Left lobe of liver (tissue), 2 donors: Measurements from ENCODE around the gene GRAMD2B. TPM values are rescaled to one million over a fixed set of nuclear protein-coding genes. Genes with fewer than 3 reads are reported as not detected.
"Not testable (repeated sequence)": the region's sequence is repeated elsewhere in the genome, so short reads cannot be mapped to it uniquely, and the experiment has no call there.

Source experiments
- ATAC-seq: fragments of 200-7000 bp; cut with Tn5 transposase; one replicate; pipeline ENCODE4 v1.9.1; 2020; ENCODE audit warnings: mild to moderate bottlenecking, moderate library complexity
- DNase-seq: peaks from one replicate; pipeline ENCODE4 v3.0.0-alpha.2; 2020; ENCODE audit warnings: low spot score
- total RNA-seq: library from RNA; stranded (reverse); gene quantifications from one replicate; pipeline ENCODE4 v1.2.1, GENCODE V29; 2021
- donor health status: DM: no; HTN: no; CAD: no; lungs with moderate emphysema.
- donor health status: DM: no; HTN: yes; CAD: no.

GRAMD2B gene
- total RNA-seq, 1 donor from 2014 or later: 18.7 TPM

- no peak for ATAC-seq
Observed at GRCh38 chr5:126403876-126404275, 19.3 kb upstream of the GRAMD2B start.

GRCh38 chr5:126410623-126411022 is 12.6 kb upstream of the GRAMD2B start:
- no peak for ATAC-seq
- no peak for DNase-seq

More at GRCh38 chr5:126403876-126404275, 19.3 kb upstream of the GRAMD2B start:
- no peak for DNase-seq

GRCh38 chr5:126413856-126414255 is 9.4 kb upstream of the GRAMD2B start:
- DNase-seq (no peak), ATAC-seq (no peak)

GRCh38 chr5:126414874-126415502 is 8.2 kb upstream of the GRAMD2B start:
- DNase-seq (no peak), ATAC-seq (peak; percentile 81)

- ATAC-seq (no peak), DNase-seq (no peak)
Observed at GRCh38 chr5:126415789-126416188, 7.4 kb upstream of the GRAMD2B start.

- DNase-seq (no peak), ATAC-seq (no peak)
Observed at GRCh38 chr5:126416266-126416925, 6.8 kb upstream of the GRAMD2B start.

GRCh38 chr5:126417178-126417577 is 6.0 kb upstream of the GRAMD2B start:
- ATAC-seq: no peak

GRCh38 chr5:126419102-126419501 is 4.1 kb upstream of the GRAMD2B start:
- no peak for ATAC-seq
- DNase-seq: no peak

More at GRCh38 chr5:126417178-126417577, 6.0 kb upstream of the GRAMD2B start:
- no peak for DNase-seq

GRCh38 chr5:126428421-126428820 is 5.2 kb downstream of the GRAMD2B start:
- ATAC-seq: no peak

GRCh38 chr5:126430631-126431030 is 7.4 kb downstream of the GRAMD2B start:
- ATAC-seq (no peak), DNase-seq (no peak)

More at GRCh38 chr5:126428421-126428820, 5.2 kb downstream of the GRAMD2B start:
- no peak for DNase-seq

GRCh38 chr5:126433701-126434100 is 10.5 kb downstream of the GRAMD2B start:
- ATAC-seq (no peak), DNase-seq (no peak)

GRCh38 chr5:126435261-126435660 is 12.1 kb downstream of the GRAMD2B start:
- ATAC-seq (no peak), DNase-seq (no peak)

GRCh38 chr5:126435714-126436113 is 12.5 kb downstream of the GRAMD2B start:
- no peak for DNase-seq
- ATAC-seq: no peak

GRCh38 chr5:126437721-126438120 is 14.5 kb downstream of the GRAMD2B start:
- DNase-seq (no peak), ATAC-seq (no peak)

- no peak for ATAC-seq
- DNase-seq: no peak
Observed at GRCh38 chr5:126438267-126438666, 15.1 kb downstream of the GRAMD2B start.

- DNase-seq (no peak), ATAC-seq (peak; percentile 43)
Observed at GRCh38 chr5:126438868-126439267, 15.7 kb downstream of the GRAMD2B start.

- not testable (repeated sequence) for ATAC-seq, DNase-seq
Observed at GRCh38 chr5:126439724-126440123, 16.5 kb downstream of the GRAMD2B start.

- ATAC-seq: no peak
- no peak for DNase-seq
Observed at GRCh38 chr5:126441230-126441629, 18.0 kb downstream of the GRAMD2B start.

GRCh38 chr5:126443374-126443851 is 20.2 kb downstream of the GRAMD2B start:
- no peak for DNase-seq
- no peak for ATAC-seq

GRCh38 chr5:126444137-126444536 is 20.9 kb downstream of the GRAMD2B start:
- ATAC-seq (no peak), DNase-seq (no peak)

GRCh38 chr5:126445502-126446174 is 22.4 kb downstream of the GRAMD2B start:
- ATAC-seq: no peak
- DNase-seq: no peak
